Measurements from ENCODE around the gene HAUS7.

Gene HAUS7

GRCh38 chrX:153477364-153477857 lies 7.0 kb upstream of the HAUS7 start:
- H3K4me2 ChIP-seq, result no peak overlapping the region
- no peak for TF ChIP-seq CTCF (conservative IDR thresholded peaks at IDR 0.05; ENCODE audit: low read depth, low read length)
- no peak overlapping the region for H3K27ac ChIP-seq
- H3K4me3 ChIP-seq (IDR thresholded peaks at IDR 0.05; ENCODE audit: insufficient read depth, low read depth, low read length), result no peak overlapping the region
- no peaks in the 10 kb centered on the region for H3K36me3 ChIP-seq (ENCODE audit: insufficient read depth)
- peaks cover 11% of the 10 kb centered on the region; the same call in 1 of the 2 replicates for H3K27me3 ChIP-seq (ENCODE audit: insufficient read depth, low read depth)
- H2AFZ ChIP-seq (ENCODE audit: low read depth), result no peak overlapping the region
- no peak overlapping the region for H3K9ac ChIP-seq
- H4K20me1 ChIP-seq (ENCODE audit: insufficient read depth), result no peaks in the 10 kb centered on the region
- H3K79me2 ChIP-seq (ENCODE audit: insufficient read depth, low read depth), result no peaks in the 10 kb centered on the region
- no peaks in the 10 kb centered on the region for H3K4me1 ChIP-seq (ENCODE audit: low read depth, poor library complexity, severe bottlenecking)

GRCh38 chrX:153476666-153477363 lies 6.4 kb upstream of the HAUS7 start:
- no peak overlapping the region for H2AFZ ChIP-seq (ENCODE audit: low read depth)
- no peak overlapping the region for H3K27ac ChIP-seq
- H3K36me3 ChIP-seq (ENCODE audit: insufficient read depth), result no peaks in the 10 kb centered on the region
- H4K20me1 ChIP-seq (ENCODE audit: insufficient read depth), result no peaks in the 10 kb centered on the region
- H3K27me3 ChIP-seq (ENCODE audit: insufficient read depth, low read depth), result peaks cover 11% of the 10 kb centered on the region; the same call in 1 of the 2 replicates
- no peak overlapping the region for H3K9ac ChIP-seq
- no peaks in the 10 kb centered on the region for H3K79me2 ChIP-seq (ENCODE audit: insufficient read depth, low read depth)
- TF ChIP-seq CTCF (conservative IDR thresholded peaks at IDR 0.05; ENCODE audit: low read depth, low read length), result no peak
- H3K4me1 ChIP-seq (ENCODE audit: low read depth, poor library complexity, severe bottlenecking), result no peaks in the 10 kb centered on the region
- no peak overlapping the region for H3K4me3 ChIP-seq (IDR thresholded peaks at IDR 0.05; ENCODE audit: insufficient read depth, low read depth, low read length)
- H3K4me2 ChIP-seq, result no peak overlapping the region

GRCh38 chrX:153475751-153476281 lies 5.4 kb upstream of the HAUS7 start:
- Histone ChIP-seq H3K27me3 (ENCODE audit: insufficient read depth, low read depth) (peaks cover 11% of the 10 kb centered on the region; the same call in 1 of the 2 replicates), H2AFZ (ENCODE audit: low read depth) (no peak overlapping the region), H3K4me2 (no peak overlapping the region), H4K20me1 (ENCODE audit: insufficient read depth) (no peaks in the 10 kb centered on the region), H3K27ac (no peak overlapping the region), H3K9ac (no peak overlapping the region), H3K36me3 (ENCODE audit: insufficient read depth) (no peaks in the 10 kb centered on the region), H3K79me2 (ENCODE audit: insufficient read depth, low read depth) (no peaks in the 10 kb centered on the region), H3K4me3 (IDR thresholded peaks at IDR 0.05; ENCODE audit: insufficient read depth, low read depth, low read length) (no peak overlapping the region), H3K4me1 (ENCODE audit: low read depth, poor library complexity, severe bottlenecking) (no peaks in the 10 kb centered on the region)
- TF ChIP-seq CTCF (conservative IDR thresholded peaks at IDR 0.05; ENCODE audit: low read depth, low read length), result no peak

GRCh38 chrX:153475271-153475670 lies 4.9 kb upstream of the HAUS7 start:
- Histone ChIP-seq H2AFZ (ENCODE audit: low read depth) (no peak overlapping the region), H3K79me2 (ENCODE audit: insufficient read depth, low read depth) (no peaks in the 10 kb centered on the region), H3K27ac (no peak overlapping the region), H3K4me2 (no peak overlapping the region), H3K4me1 (ENCODE audit: low read depth, poor library complexity, severe bottlenecking) (no peaks in the 10 kb centered on the region), H3K27me3 (ENCODE audit: insufficient read depth, low read depth) (peaks cover 11% of the 10 kb centered on the region; the same call in 1 of the 2 replicates), H4K20me1 (ENCODE audit: insufficient read depth) (no peaks in the 10 kb centered on the region), H3K4me3 (IDR thresholded peaks at IDR 0.05; ENCODE audit: insufficient read depth, low read depth, low read length) (no peak overlapping the region), H3K36me3 (ENCODE audit: insufficient read depth) (no peaks in the 10 kb centered on the region), H3K9ac (no peak overlapping the region)
- no peak for TF ChIP-seq CTCF (conservative IDR thresholded peaks at IDR 0.05; ENCODE audit: low read depth, low read length)

Data from KMS-11 (cell line).